GM21367 (cell line): ENCODE results near the gene MMP2.

Source experiments
- ATAC-seq: cut with Tn5 transposase; IDR thresholded peaks from one replicate; pipeline ENCODE4 v1.9.1; 2021; ENCODE audit not compliant: unreplicated experiment

Gene MMP2

GRCh38 chr16:55468352-55468990 lies 10.5 kb upstream of the MMP2 start:
- ATAC-seq: no peak

GRCh38 chr16:55469821-55470532 lies 9.0 kb upstream of the MMP2 start:
- ATAC-seq: no peak

- no peak for ATAC-seq
Observed at GRCh38 chr16:55470533-55471371, 8.2 kb upstream of the MMP2 start.

- ATAC-seq: peak; percentile 78
Observed at GRCh38 chr16:55471448-55472097, 7.4 kb upstream of the MMP2 start.

GRCh38 chr16:55473587-55473986 lies 5.4 kb upstream of the MMP2 start:
- no peak for ATAC-seq

GRCh38 chr16:55474821-55475220 lies 4.2 kb upstream of the MMP2 start:
- ATAC-seq: no peak

GRCh38 chr16:55475919-55476318 lies 3.1 kb upstream of the MMP2 start:
- ATAC-seq: no peak

GRCh38 chr16:55476625-55477533 lies 2.1 kb upstream of the MMP2 start:
- ATAC-seq: no peak

- no peak for ATAC-seq
Observed at GRCh38 chr16:55477736-55478135, 1.3 kb upstream of the MMP2 start.

GRCh38 chr16:55479430-55480140 lies 587 bp downstream of the MMP2 start:
- no peak for ATAC-seq

GRCh38 chr16:55480228-55480655 lies 1.2 kb downstream of the MMP2 start:
- ATAC-seq: no peak

- ATAC-seq: no peak
Observed at GRCh38 chr16:55481023-55481422, 2.0 kb downstream of the MMP2 start.

GRCh38 chr16:55482056-55482455 lies 3.1 kb downstream of the MMP2 start:
- ATAC-seq: no peak

GRCh38 chr16:55487048-55487803 lies 8.2 kb downstream of the MMP2 start:
- ATAC-seq: no peak

- ATAC-seq: no peak
Observed at GRCh38 chr16:55488306-55488705, 9.3 kb downstream of the MMP2 start.

- ATAC-seq: no peak
Observed at GRCh38 chr16:55489119-55489955, 10.3 kb downstream of the MMP2 start.

- no peak for ATAC-seq
Observed at GRCh38 chr16:55489956-55490265, 10.9 kb downstream of the MMP2 start.

- no peak for ATAC-seq
Observed at GRCh38 chr16:55490301-55490700, 11.3 kb downstream of the MMP2 start.
